Neuronal stem cell (in vitro differentiated cells): Measurements from ENCODE around the gene KCTD16.

ENCODE experiments used
- DNase-seq: peaks from one replicate; pipeline ENCODE4 v3.0.0-alpha.2; 2013; ENCODE audit warnings: low spot score
- H2AFZ ChIP-seq: one replicate; pipeline ENCODE4 v1.6.1; 2013; ENCODE audit warnings: mild to moderate bottlenecking, low read length, inconsistent platforms
- H2AK5ac ChIP-seq: 2 replicates; pipeline ENCODE4 v1.6.1; 2013; ENCODE audit warnings: low read depth, mild to moderate bottlenecking, inconsistent platforms, low read length, moderate library complexity, mixed read lengths
- H2BK120ac ChIP-seq: 2 replicates; pipeline ENCODE4 v1.6.1; 2013; ENCODE audit warnings: low read depth, mild to moderate bottlenecking, inconsistent platforms, low read length, moderate library complexity, mixed read lengths
- H2BK12ac ChIP-seq: one replicate; pipeline ENCODE4 v1.6.1; 2013; ENCODE audit warnings: low read length, inconsistent platforms
- H2BK15ac ChIP-seq: 2 replicates; pipeline ENCODE4 v1.6.1; 2013; ENCODE audit warnings: mild to moderate bottlenecking, low read length, inconsistent platforms, mixed read lengths
- H2BK5ac ChIP-seq: one replicate; pipeline ENCODE4 v1.6.1; 2013; ENCODE audit warnings: inconsistent platforms, mild to moderate bottlenecking, low read length, moderate library complexity
- H3K14ac ChIP-seq: one replicate; pipeline ENCODE4 v1.6.1; 2013; ENCODE audit warnings: low read length, inconsistent platforms
- H3K18ac ChIP-seq: 2 replicates; pipeline ENCODE4 v1.6.1; 2013; ENCODE audit warnings: low read length, inconsistent platforms
- H3K23ac ChIP-seq: 2 replicates; pipeline ENCODE4 v1.6.1; 2013; ENCODE audit warnings: low read depth, mild to moderate bottlenecking, mixed read lengths, low read length, inconsistent platforms; ENCODE audit not compliant: poor library complexity
- H3K27ac ChIP-seq: replicated peaks from 3 replicates; pipeline ENCODE4 v1.5.1; 2013; ENCODE audit warnings: low read length, inconsistent platforms
- H3K27me3 ChIP-seq, 3 experiments: 2 replicates each; pipeline ENCODE4 v1.6.1; 2013; ENCODE audit warnings: low read length in 3 of 3, mild to moderate bottlenecking in 2 of 3, inconsistent platforms in 1 of 3, low read depth in 1 of 3, mixed read lengths in 1 of 3, moderate library complexity in 1 of 3; ENCODE audit not compliant: control insufficient read depth in 3 of 3, insufficient read depth in 3 of 3
- H3K36me3 ChIP-seq, 2 donors: replicated peaks in 1 of 2; 2 replicates each; pipeline ENCODE4 v1.6.1; 2013; ENCODE audit warnings: low read length in 2 of 2; ENCODE audit not compliant: control insufficient read depth in 2 of 2, insufficient read depth in 2 of 2
- H3K4ac ChIP-seq: 2 replicates; pipeline ENCODE4 v1.6.1; 2013; ENCODE audit warnings: inconsistent platforms, mild to moderate bottlenecking, low read length, moderate library complexity
- H3K4me1 ChIP-seq, 2 donors: 1 replicate in 1 of 2; 2 replicates in 1 of 2; pipeline ENCODE4 v1.6.1; 2013; ENCODE audit warnings: low read length in 2 of 2, low read depth in 1 of 2; ENCODE audit not compliant: control insufficient read depth in 2 of 2, insufficient read depth in 1 of 2
- H3K4me2 ChIP-seq: one replicate; pipeline ENCODE4 v1.6.1; 2013; ENCODE audit warnings: mild to moderate bottlenecking, low read length, inconsistent platforms; ENCODE audit not compliant: insufficient read depth, poor library complexity, severe bottlenecking
- H3K4me3 ChIP-seq, 2 donors: 2 replicates each; pipeline ENCODE4 v1.5.1; 2013; ENCODE audit warnings: low read length in 2 of 2, mild to moderate bottlenecking in 2 of 2, inconsistent platforms in 1 of 2, moderate library complexity in 1 of 2
- H3K79me1 ChIP-seq: one replicate; pipeline ENCODE4 v1.6.1; 2013; ENCODE audit warnings: low read depth, mild to moderate bottlenecking, inconsistent platforms, low read length, moderate library complexity
- H3K9ac ChIP-seq: one replicate; pipeline ENCODE4 v1.6.1; 2013; ENCODE audit warnings: mild to moderate bottlenecking, low read depth, low read length, inconsistent platforms; ENCODE audit not compliant: poor library complexity
- H3K9me3 ChIP-seq, 2 donors: replicated peaks in 1 of 2; 2 replicates each; pipeline versions ENCODE3 to v1.6.1; 2013; ENCODE audit warnings: low read length in 2 of 2, mild to moderate bottlenecking in 2 of 2, inconsistent platforms in 1 of 2, low read depth in 1 of 2, mixed read lengths in 1 of 2, moderate library complexity in 1 of 2; ENCODE audit not compliant: control insufficient read depth in 2 of 2, insufficient read depth in 1 of 2
- H4K8ac ChIP-seq: one replicate; pipeline ENCODE4 v1.6.1; 2013; ENCODE audit warnings: low read depth, mild to moderate bottlenecking, inconsistent platforms, low read length, moderate library complexity
- H4K91ac ChIP-seq: one replicate; pipeline ENCODE4 v1.6.1; 2013; ENCODE audit warnings: low read length, low read depth, mild to moderate bottlenecking, inconsistent platforms; ENCODE audit not compliant: poor library complexity
- WGBS, 2 donors: extraction: QIAGEN DNeasy Blood & Tissue Kit; methylation state at CpG; one replicate each; pipeline ENCODE4 v1.1.7; 2013; ENCODE audit warnings: missing lambda C conversion rate in 2 of 2, mixed read lengths in 1 of 2; ENCODE audit not compliant: insufficient read length in 2 of 2, insufficient replicate concordance in 1 of 2; ENCODE audit errors: extremely low coverage in 2 of 2; 5-methylcytosine and 5-hydroxymethylcytosine counted together

KCTD16 gene

GRCh38 chr5:144260121-144260520 lies 89.4 kb downstream of the KCTD16 start:
- no peaks in the 10 kb centered on the region for H3K27me3 ChIP-seq
- H3K4ac ChIP-seq: no peak overlapping the region
- no peak overlapping the region for H3K9ac ChIP-seq
- H3K4me2 ChIP-seq: no peak overlapping the region
- no CpG with 5 or more reads among the region's 2 CpGs for WGBS, 2 donors
- H3K18ac ChIP-seq: no peak overlapping the region
- no peak overlapping the region for H2AFZ ChIP-seq
- H4K8ac ChIP-seq: no peak overlapping the region
- H3K27ac ChIP-seq: no peak overlapping the region
- no peaks in the 10 kb centered on the region for H3K9me3 ChIP-seq
- H3K4me3 ChIP-seq: no peak overlapping the region
- no peak overlapping the region for H2AK5ac ChIP-seq
- H3K23ac ChIP-seq: no peak overlapping the region
- no peaks in the 10 kb centered on the region for H3K36me3 ChIP-seq
- H4K91ac ChIP-seq: no peak overlapping the region
- DNase-seq: no peak
- H3K4me1 ChIP-seq: no peaks in the 10 kb centered on the region
- H2BK15ac ChIP-seq: no peak overlapping the region
- no peaks in the 10 kb centered on the region for H3K79me1 ChIP-seq
- H2BK120ac ChIP-seq: no peak overlapping the region
- no peak overlapping the region for H2BK12ac ChIP-seq
- H3K14ac ChIP-seq: no peak overlapping the region
- no peak overlapping the region for H2BK5ac ChIP-seq

GRCh38 chr5:144265643-144266247 lies 95.1 kb downstream of the KCTD16 start:
- Histone ChIP-seq H2BK120ac (no peak overlapping the region), H3K4me1 (peaks cover 0 to 3% of the 10 kb centered on the region in 2 donors), H3K27ac (no peak overlapping the region), H3K36me3 (no peaks in the 10 kb centered on the region), H2BK15ac (no peak overlapping the region), H4K8ac (no peak overlapping the region), H3K4me3 (no peak overlapping the region), H3K23ac (no peak overlapping the region), H3K9ac (no peak overlapping the region), H3K79me1 (no peaks in the 10 kb centered on the region), H4K91ac (no peak overlapping the region), H3K4ac (no peak overlapping the region), H3K18ac (no peak overlapping the region), H2AK5ac (no peak overlapping the region), H3K4me2 (no peak overlapping the region), H2AFZ (no peak overlapping the region), H2BK12ac (no peak overlapping the region), H2BK5ac (no peak overlapping the region), H3K9me3 (no peaks in the 10 kb centered on the region), H3K27me3 (no peaks in the 10 kb centered on the region), H3K14ac (no peak overlapping the region)
- no peak for DNase-seq
- no CpG with 5 or more reads among the region's 3 CpGs for WGBS, 2 donors

- no peak overlapping the region for H4K8ac ChIP-seq
- H3K4me2 ChIP-seq: no peak overlapping the region
- no peak overlapping the region for H3K9ac ChIP-seq
- peaks cover 0 to 3% of the 10 kb centered on the region in 2 donors for H3K4me1 ChIP-seq
- no peak overlapping the region for H3K23ac ChIP-seq
- WGBS, 2 donors: no CpG with 5 or more reads among the region's 4 CpGs
- H3K4me3 ChIP-seq: no peak overlapping the region
- no peak overlapping the region for H3K18ac ChIP-seq
- H3K14ac ChIP-seq: no peak overlapping the region
- no peaks in the 10 kb centered on the region for H3K9me3 ChIP-seq
- H3K36me3 ChIP-seq: no peaks in the 10 kb centered on the region
- H3K4ac ChIP-seq: no peak overlapping the region
- no peak overlapping the region for H3K27ac ChIP-seq
- no peak overlapping the region for H2BK15ac ChIP-seq
- no peak overlapping the region for H4K91ac ChIP-seq
- H2BK5ac ChIP-seq: no peak overlapping the region
- no peak overlapping the region for H2AK5ac ChIP-seq
- no peak overlapping the region for H2BK12ac ChIP-seq
- no peaks in the 10 kb centered on the region for H3K27me3 ChIP-seq
- H2BK120ac ChIP-seq: no peak overlapping the region
- H3K79me1 ChIP-seq: no peaks in the 10 kb centered on the region
- H2AFZ ChIP-seq: no peak overlapping the region
- no peak for DNase-seq
These were observed 97.4 kb downstream of the KCTD16 start for GRCh38 chr5:144267961-144268513.

- H3K27me3 ChIP-seq: no peaks in the 10 kb centered on the region
- no peak overlapping the region for H2AFZ ChIP-seq
- no peaks in the 10 kb centered on the region for H3K79me1 ChIP-seq
- no peaks in the 10 kb centered on the region for H3K36me3 ChIP-seq
- no peak overlapping the region for H3K18ac ChIP-seq
- H2BK12ac ChIP-seq: no peak overlapping the region
- H3K4ac ChIP-seq: no peak overlapping the region
- H2AK5ac ChIP-seq: no peak overlapping the region
- DNase-seq: no peak
- no peak overlapping the region for H3K14ac ChIP-seq
- no peak overlapping the region for H4K8ac ChIP-seq
- no peak overlapping the region for H2BK120ac ChIP-seq
- no CpG with 5 or more reads among the region's 2 CpGs for WGBS, 2 donors
- no peak overlapping the region for H3K23ac ChIP-seq
- H3K9me3 ChIP-seq: no peaks in the 10 kb centered on the region
- no peak overlapping the region for H3K27ac ChIP-seq
- no peak overlapping the region for H3K4me2 ChIP-seq
- H2BK15ac ChIP-seq: no peak overlapping the region
- H2BK5ac ChIP-seq: no peak overlapping the region
- no peak overlapping the region for H3K9ac ChIP-seq
- peaks cover 4 to 9% of the 10 kb centered on the region in 2 donors for H3K4me1 ChIP-seq
- no peak overlapping the region for H3K4me3 ChIP-seq
- H4K91ac ChIP-seq: no peak overlapping the region
These were observed 102.8 kb downstream of the KCTD16 start for GRCh38 chr5:144273232-144274027.
